ENCODE data around the gene CLASP1.
"Not testable (repeated sequence)": the region's sequence is repeated elsewhere in the genome, so short reads cannot be mapped to it uniquely, and the experiment has no call there.

The CLASP1 gene

GRCh38 chr2:121479882-121480522, 169.3 kb downstream of the CLASP1 start:
- H3K4me3 ChIP-seq: no peak overlapping the region
- DNase-seq (ENCODE audit: low spot score): no peak
- H3K27ac ChIP-seq: no peak overlapping the region
- no peak for TF ChIP-seq CTCF (IDR thresholded peaks at IDR 0.05)

- no peak overlapping the region for H3K27ac ChIP-seq
- TF ChIP-seq CTCF (IDR thresholded peaks at IDR 0.05): no peak
- H3K4me3 ChIP-seq: no peak overlapping the region
- no peak for DNase-seq (ENCODE audit: low spot score)
These were observed 170.1 kb downstream of the CLASP1 start for GRCh38 chr2:121478996-121479745.

- DNase-seq (ENCODE audit: low spot score): not testable (repeated sequence)
These were observed 170.8 kb downstream of the CLASP1 start for GRCh38 chr2:121478358-121478995.

GRCh38 chr2:121476684-121477083, 172.6 kb downstream of the CLASP1 start:
- Histone ChIP-seq H3K27ac (no peak overlapping the region), H3K4me3 (no peak overlapping the region)
- TF ChIP-seq CTCF (IDR thresholded peaks at IDR 0.05): no peak
- DNase-seq (ENCODE audit: low spot score): no peak

More at GRCh38 chr2:121478358-121478995, 170.8 kb downstream of the CLASP1 start:
- H3K27ac ChIP-seq, H3K4me3 ChIP-seq: not testable (repeated sequence)

- TF ChIP-seq CTCF (IDR thresholded peaks at IDR 0.05): no peak
- DNase-seq (ENCODE audit: low spot score): no peak
- no peak overlapping the region for H3K4me3 ChIP-seq
- no peak overlapping the region for H3K27ac ChIP-seq
These were observed 173.3 kb downstream of the CLASP1 start for GRCh38 chr2:121475811-121476571.

GRCh38 chr2:121473512-121473911, 175.8 kb downstream of the CLASP1 start:
- DNase-seq (ENCODE audit: low spot score): no peak
- Histone ChIP-seq H3K27ac (no peak overlapping the region), H3K4me3 (no peak overlapping the region)

More at GRCh38 chr2:121473512-121473911, 175.8 kb downstream of the CLASP1 start:
- TF ChIP-seq CTCF (IDR thresholded peaks at IDR 0.05): no peak

All from coronary artery (tissue), 2 donors.